C1 segment of cervical spinal cord (tissue), 14 donors: Measurements from ENCODE around the gene TATDN2.

Source experiments
- DNase-seq, 14 donors: peaks; one replicate each; lab custom pipeline; 2025; lab: John Stamatoyannopoulos, UW

TATDN2 gene

GRCh38 chr3:10317311-10317960, 69.2 kb downstream of the TATDN2 start:
- no peak for DNase-seq

- no peak for DNase-seq
These were observed 69.7 kb downstream of the TATDN2 start for GRCh38 chr3:10317961-10318350.

- no peak for DNase-seq
These were observed 71.0 kb downstream of the TATDN2 start for GRCh38 chr3:10319251-10319650.

- no peak for DNase-seq
These were observed 71.5 kb downstream of the TATDN2 start for GRCh38 chr3:10319804-10320203.

GRCh38 chr3:10320320-10320677, 72.0 kb downstream of the TATDN2 start:
- DNase-seq: no peak

DNA sequence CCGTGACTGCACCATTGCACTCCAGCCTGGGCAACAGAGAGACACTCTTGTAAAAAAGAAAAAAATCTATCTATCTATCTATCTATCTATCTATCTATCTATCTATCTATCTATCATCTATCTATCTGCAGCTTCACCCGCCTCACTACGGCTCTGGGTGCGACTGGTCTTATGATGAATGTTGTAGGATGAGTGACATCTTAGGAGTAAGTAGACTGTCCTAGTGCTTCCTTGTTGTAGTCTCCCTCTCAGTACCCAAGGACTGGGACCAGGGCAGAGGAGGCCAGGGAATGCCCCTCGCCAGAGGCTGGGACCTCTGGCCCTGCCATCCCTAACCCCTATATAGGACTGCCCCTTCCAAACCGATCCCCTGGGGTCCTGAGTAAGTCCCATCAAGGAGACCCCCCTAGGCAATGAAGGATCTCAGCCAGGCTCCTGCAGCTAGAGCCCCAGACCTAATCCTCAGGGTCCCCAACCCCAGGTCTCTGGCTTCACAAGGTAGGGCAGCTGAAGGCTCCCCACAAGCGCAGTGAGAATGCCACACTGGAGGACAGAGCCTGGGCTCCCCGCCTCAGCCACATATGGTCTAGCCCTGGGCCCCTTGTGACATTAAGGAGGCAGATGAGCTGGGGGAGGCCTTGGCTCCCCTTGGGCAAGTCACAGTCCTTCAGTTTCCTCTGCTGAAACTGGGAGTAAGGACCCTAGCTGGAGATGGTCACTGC, 73.5 kb downstream of the TATDN2 start:
- DNase-seq: no peak

DNA sequence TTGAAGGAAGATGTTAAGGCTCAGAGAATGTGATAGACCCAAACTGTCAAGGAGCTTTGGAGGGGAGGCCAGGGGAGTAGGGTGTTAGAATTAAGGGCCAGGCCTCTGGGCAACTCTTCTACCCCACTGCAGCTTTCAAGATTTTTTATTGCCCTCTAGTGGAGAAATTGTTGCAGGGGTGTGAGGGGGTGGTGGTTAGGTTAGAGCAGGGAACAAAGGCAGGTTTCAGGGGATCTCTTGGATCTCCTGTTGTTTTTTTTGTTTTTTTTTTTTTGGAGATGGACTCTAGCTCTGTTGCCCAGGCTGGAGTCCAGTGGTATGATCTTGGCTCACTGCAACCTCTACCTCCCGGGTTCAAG, 74.1 kb downstream of the TATDN2 start:
- DNase-seq: no peak

GRCh38 chr3:10327592-10327991, 79.3 kb downstream of the TATDN2 start:
- no peak for DNase-seq

- no peak for DNase-seq
These were observed 80.3 kb downstream of the TATDN2 start for GRCh38 chr3:10328460-10329071.

DNA sequence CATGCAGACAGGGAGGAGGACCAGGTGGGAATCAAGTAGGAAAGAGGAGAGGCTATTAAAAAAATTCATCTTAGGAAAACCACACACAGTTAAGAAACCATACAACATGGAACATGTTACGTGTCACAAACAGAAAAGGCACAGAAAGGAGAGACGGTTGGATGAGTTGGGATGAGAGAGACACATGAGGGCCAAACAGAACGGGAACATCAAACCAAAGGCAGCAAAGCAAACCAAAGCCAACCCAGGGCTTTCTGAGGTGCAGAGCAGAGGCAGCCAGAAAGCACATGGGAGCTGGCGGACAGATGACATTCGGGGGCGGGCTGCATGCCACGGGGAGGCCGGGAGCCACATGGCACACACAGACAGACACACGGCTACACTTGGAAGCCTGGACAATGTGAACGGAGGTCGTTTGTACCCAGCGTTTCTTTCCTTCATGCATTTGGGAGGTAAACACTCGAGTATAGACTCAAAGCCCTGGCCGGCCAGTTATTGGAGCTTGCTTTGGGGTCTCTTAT, 81.3 kb downstream of the TATDN2 start:
- DNase-seq: no peak

DNA sequence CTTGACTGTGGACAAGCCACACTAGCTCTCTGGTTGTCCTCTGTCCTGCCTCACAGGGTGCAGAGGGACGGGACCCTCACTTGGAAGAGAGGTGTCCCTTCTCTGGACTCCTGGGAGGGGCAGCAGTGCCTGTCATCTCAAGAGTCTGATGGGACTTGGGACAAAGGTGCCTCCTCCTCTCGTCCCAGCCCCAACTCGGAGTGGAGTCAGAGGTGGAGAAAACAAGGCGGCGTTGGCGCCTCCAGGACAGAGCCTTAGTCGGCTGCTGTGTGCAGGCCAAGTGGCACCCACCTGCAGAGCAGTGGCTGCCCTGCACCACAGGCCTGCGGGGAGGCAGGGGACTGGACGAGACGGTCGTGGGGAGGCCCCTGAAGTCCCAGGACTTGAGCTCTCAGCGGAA, 82.1 kb downstream of the TATDN2 start:
- DNase-seq: no peak
